ENCODE measurements around the gene PRKAR1B. TPM values are rescaled to one million over a fixed set of nuclear protein-coding genes. Genes with fewer than 3 reads are reported as not detected.
"Not testable (repeated sequence)": the region's sequence is repeated elsewhere in the genome, so short reads cannot be mapped to it uniquely, and the experiment has no call there.

The PRKAR1B gene
- total and polyA plus RNA-seq, 2 donors = 13.7 to 15.4 TPM

DNA sequence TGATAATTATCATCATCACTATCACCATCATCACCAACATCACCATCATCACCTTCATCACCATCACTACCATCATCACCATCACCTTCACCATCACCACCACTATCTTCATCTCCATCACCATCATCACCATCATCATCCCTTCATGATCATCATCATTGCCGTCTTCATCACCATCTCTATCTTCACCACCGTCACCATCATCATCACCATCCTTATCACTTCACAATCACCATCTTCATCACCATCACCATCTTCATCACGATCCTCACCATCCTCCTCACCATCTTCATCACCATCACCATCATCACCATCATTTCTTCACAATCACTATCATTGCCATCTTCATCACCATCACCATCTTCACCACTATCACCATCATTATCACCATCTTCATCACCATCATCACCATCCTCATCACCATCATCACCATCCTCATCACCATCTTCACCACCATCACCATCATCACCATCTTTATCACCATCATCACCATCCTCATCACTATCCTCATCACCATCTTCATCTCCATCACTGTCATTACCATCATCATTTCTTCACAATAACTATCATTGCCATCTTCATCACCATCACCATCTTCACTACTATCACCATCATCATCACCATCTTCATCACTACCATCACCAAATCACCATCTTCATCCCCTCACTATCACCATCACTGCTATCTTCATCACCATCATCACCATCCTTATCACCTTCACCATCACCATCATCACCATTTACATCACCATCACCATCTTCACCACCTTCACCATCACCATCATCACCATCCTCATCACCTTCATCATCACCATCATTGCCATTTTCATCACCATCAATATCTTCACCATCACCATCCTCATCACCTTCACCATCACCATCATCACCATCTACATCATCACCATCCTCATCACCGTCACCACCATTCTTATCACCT, 73.0 kb downstream of the PRKAR1B start:
- WGBS = over 99% methylated on average over 4 of the region's 4 CpGs

DNA sequence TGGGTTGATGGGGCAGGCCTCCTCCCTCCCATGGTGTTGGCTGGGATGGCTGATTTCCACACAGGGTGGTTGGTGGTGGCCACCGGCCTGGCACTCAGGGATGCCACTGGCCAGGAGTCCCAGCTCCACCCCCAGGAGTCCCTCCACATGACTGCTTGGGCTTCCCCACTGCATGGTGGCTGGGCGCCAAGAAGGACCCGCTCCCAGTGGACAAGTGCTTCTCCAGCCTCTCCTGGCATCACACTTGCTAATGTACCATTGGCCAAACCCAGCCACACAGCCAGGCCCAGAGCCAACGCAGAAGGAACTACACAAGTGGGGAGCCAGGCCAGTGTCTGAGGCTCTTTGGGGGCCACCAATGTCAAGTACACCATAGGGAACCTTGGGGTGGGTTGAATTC, 74.2 kb downstream of the PRKAR1B start:
- peaks cover 0 to 5% of the 10 kb centered on the region in 2 donors for H3K36me3 ChIP-seq (ENCODE audit: control insufficient read depth in 2 of 2, insufficient read depth in 2 of 2, low read length in 1 of 2)
- no peaks in the 10 kb centered on the region for H3K27me3 ChIP-seq (ENCODE audit: control insufficient read depth in 2 of 2, insufficient read depth in 1 of 2, low read length in 1 of 2)
- H3K27ac ChIP-seq (ENCODE audit: low read depth in 1 of 2, low read length in 1 of 2) = no peak overlapping the region
- no peak overlapping the region for H3K4me3 ChIP-seq (ENCODE audit: low read length in 2 of 2)
- WGBS = 98% methylated on average over 4 of the region's 4 CpGs
- H3K9me3 ChIP-seq (ENCODE audit: control insufficient read depth in 2 of 2, insufficient read depth in 1 of 2, low read length in 1 of 2) = peaks cover 3 to 21% of the 10 kb centered on the region in 2 donors
- H3K4me1 ChIP-seq (ENCODE audit: control insufficient read depth in 2 of 2, insufficient read depth in 2 of 2, low read length in 2 of 2) = no peaks in the 10 kb centered on the region
- DNase-seq (ENCODE audit: low read depth in 6 of 9, low spot score in 9 of 9) = no peak

More for the DNA sequence above, 73.0 kb downstream of the PRKAR1B start:
- Histone ChIP-seq H3K4me3 (ENCODE audit: low read length in 2 of 2) (no peak overlapping the region), H3K4me1 (ENCODE audit: control insufficient read depth in 2 of 2, insufficient read depth in 2 of 2, low read length in 2 of 2) (no peaks in the 10 kb centered on the region), H3K27ac (ENCODE audit: low read depth in 1 of 2, low read length in 1 of 2) (no peak overlapping the region), H3K27me3 (ENCODE audit: control insufficient read depth in 2 of 2, insufficient read depth in 1 of 2, low read length in 1 of 2) (no peaks in the 10 kb centered on the region), H3K9me3 (ENCODE audit: control insufficient read depth in 2 of 2, insufficient read depth in 1 of 2, low read length in 1 of 2) (peaks cover 4 to 24% of the 10 kb centered on the region in 2 donors), H3K36me3 (ENCODE audit: control insufficient read depth in 2 of 2, insufficient read depth in 2 of 2, low read length in 1 of 2) (peaks cover 0 to 5% of the 10 kb centered on the region in 2 donors)
- DNase-seq (ENCODE audit: low read depth in 6 of 9, low spot score in 9 of 9) = no peak

GRCh38 chr7:652167-652566, 74.9 kb downstream of the PRKAR1B start:
- not testable (repeated sequence) for H3K4me3 ChIP-seq (ENCODE audit: low read length in 2 of 2); H3K27me3 ChIP-seq (ENCODE audit: control insufficient read depth in 2 of 2, insufficient read depth in 1 of 2, low read length in 1 of 2); H3K4me1 ChIP-seq (ENCODE audit: control insufficient read depth in 2 of 2, insufficient read depth in 2 of 2, low read length in 2 of 2); H3K36me3 ChIP-seq (ENCODE audit: control insufficient read depth in 2 of 2, insufficient read depth in 2 of 2, low read length in 1 of 2); DNase-seq (ENCODE audit: low read depth in 6 of 9, low spot score in 9 of 9); H3K27ac ChIP-seq (ENCODE audit: low read depth in 1 of 2, low read length in 1 of 2)
- H3K9me3 ChIP-seq (ENCODE audit: control insufficient read depth in 2 of 2, insufficient read depth in 1 of 2, low read length in 1 of 2) = peaks cover 3 to 25% of the 10 kb centered on the region in 2 donors
- 99% methylated on average over 17 of the region's 17 CpGs for WGBS

DNA sequence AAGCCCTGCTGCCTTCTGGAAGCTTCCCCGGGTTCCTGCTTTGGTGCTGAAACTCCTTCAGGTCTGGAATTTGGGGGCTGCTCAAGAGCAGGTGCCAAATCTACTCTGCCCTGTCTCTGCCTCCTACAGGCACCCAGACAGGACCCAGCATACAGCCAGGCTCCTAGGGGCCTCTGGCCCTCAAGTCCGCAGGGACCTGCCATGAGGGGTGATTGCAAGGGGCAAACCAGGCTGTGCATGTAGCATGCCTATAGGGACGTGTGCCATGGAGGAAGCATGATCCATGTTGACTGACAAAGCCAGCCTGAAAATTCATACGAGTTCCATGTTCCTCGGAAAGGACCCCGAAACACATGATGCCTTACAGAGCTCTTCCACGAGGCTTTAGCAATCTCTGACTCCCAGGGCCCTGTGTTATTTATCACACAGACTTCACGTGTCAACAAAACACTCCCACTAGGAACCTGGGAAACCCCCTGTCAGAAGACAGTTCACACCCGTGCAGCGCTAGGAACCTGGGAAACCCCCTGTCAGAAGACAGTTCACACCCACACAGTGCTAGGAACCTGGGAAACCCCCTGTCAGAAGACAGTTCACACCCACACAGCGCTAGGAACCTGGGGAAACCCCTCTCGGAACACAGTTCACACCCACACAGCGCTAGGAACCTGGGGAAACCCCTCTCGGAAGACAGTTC, 75.9 kb downstream of the PRKAR1B start:
- no peaks in the 10 kb centered on the region for H3K4me1 ChIP-seq (ENCODE audit: control insufficient read depth in 2 of 2, insufficient read depth in 2 of 2, low read length in 2 of 2)
- WGBS = 96% methylated on average over 14 of the region's 14 CpGs
- H3K36me3 ChIP-seq (ENCODE audit: control insufficient read depth in 2 of 2, insufficient read depth in 2 of 2, low read length in 1 of 2) = peaks cover 0 to 5% of the 10 kb centered on the region in 2 donors
- H3K4me3 ChIP-seq (ENCODE audit: low read length in 2 of 2) = no peak overlapping the region
- peaks cover 3 to 25% of the 10 kb centered on the region in 2 donors for H3K9me3 ChIP-seq (ENCODE audit: control insufficient read depth in 2 of 2, insufficient read depth in 1 of 2, low read length in 1 of 2)
- H3K27me3 ChIP-seq (ENCODE audit: control insufficient read depth in 2 of 2, insufficient read depth in 1 of 2, low read length in 1 of 2) = no peaks in the 10 kb centered on the region
- no peak for DNase-seq (ENCODE audit: low read depth in 6 of 9, low spot score in 9 of 9)
- no peak overlapping the region for H3K27ac ChIP-seq (ENCODE audit: low read depth in 1 of 2, low read length in 1 of 2)

DNA sequence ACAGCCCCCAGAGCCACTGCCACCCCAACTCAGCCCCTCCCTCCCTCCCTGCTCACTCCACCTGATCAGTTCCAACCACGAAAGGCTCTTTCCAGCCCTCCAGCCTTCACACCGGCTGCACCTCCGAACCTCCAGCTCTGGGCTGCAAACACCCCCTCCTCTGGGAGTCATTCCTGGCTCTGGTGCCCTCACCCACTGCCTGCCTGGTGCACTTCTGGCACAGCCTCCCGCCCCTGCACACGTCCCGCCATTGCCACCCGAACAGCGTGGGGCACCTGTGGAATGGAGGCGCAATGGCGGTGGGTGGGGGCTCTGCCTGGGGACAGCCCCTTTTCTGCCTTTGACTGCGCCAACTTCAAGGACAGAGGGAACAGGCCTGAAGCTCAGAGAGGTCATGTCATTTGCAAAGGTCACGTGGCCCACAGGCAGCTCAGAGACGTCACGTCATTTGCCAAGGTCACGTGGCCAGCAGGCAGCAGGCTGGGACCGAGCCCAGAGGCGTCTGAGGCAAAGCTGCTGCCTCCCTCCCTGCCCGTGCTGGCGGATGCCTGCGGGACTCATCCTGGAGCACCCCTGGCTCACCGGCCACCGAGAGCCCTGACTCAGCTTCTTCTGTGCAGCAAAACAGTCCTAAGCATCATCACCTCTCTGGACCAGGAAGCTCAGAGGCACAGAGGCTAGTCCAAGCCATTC, 76.6 kb downstream of the PRKAR1B start:
- Histone ChIP-seq H3K9me3 (ENCODE audit: control insufficient read depth in 2 of 2, insufficient read depth in 1 of 2, low read length in 1 of 2) (peaks cover 3 to 25% of the 10 kb centered on the region in 2 donors), H3K27me3 (ENCODE audit: control insufficient read depth in 2 of 2, insufficient read depth in 1 of 2, low read length in 1 of 2) (no peaks in the 10 kb centered on the region), H3K4me3 (ENCODE audit: low read length in 2 of 2) (no peak overlapping the region), H3K36me3 (ENCODE audit: control insufficient read depth in 2 of 2, insufficient read depth in 2 of 2, low read length in 1 of 2) (peaks cover 0 to 5% of the 10 kb centered on the region in 2 donors), H3K4me1 (ENCODE audit: control insufficient read depth in 2 of 2, insufficient read depth in 2 of 2, low read length in 2 of 2) (no peaks in the 10 kb centered on the region), H3K27ac (ENCODE audit: low read depth in 1 of 2, low read length in 1 of 2) (no peak overlapping the region)
- 97% methylated on average over 22 of the region's 22 CpGs for WGBS
- DNase-seq (ENCODE audit: low read depth in 6 of 9, low spot score in 9 of 9) = no peak

GRCh38 chr7:646951-647350, 80.1 kb downstream of the PRKAR1B start:
- Histone ChIP-seq H3K9me3 (ENCODE audit: control insufficient read depth in 2 of 2, insufficient read depth in 1 of 2, low read length in 1 of 2) (peaks cover 1 to 25% of the 10 kb centered on the region in 2 donors), H3K4me1 (ENCODE audit: control insufficient read depth in 2 of 2, insufficient read depth in 2 of 2, low read length in 2 of 2) (no peaks in the 10 kb centered on the region), H3K27ac (ENCODE audit: low read depth in 1 of 2, low read length in 1 of 2) (no peak overlapping the region), H3K4me3 (ENCODE audit: low read length in 2 of 2) (no peak overlapping the region), H3K36me3 (ENCODE audit: control insufficient read depth in 2 of 2, insufficient read depth in 2 of 2, low read length in 1 of 2) (no peaks in the 10 kb centered on the region), H3K27me3 (ENCODE audit: control insufficient read depth in 2 of 2, insufficient read depth in 1 of 2, low read length in 1 of 2) (no peaks in the 10 kb centered on the region)
- 97% methylated on average over 11 of the region's 11 CpGs for WGBS
- no peak for DNase-seq (ENCODE audit: low read depth in 6 of 9, low spot score in 9 of 9)

DNA sequence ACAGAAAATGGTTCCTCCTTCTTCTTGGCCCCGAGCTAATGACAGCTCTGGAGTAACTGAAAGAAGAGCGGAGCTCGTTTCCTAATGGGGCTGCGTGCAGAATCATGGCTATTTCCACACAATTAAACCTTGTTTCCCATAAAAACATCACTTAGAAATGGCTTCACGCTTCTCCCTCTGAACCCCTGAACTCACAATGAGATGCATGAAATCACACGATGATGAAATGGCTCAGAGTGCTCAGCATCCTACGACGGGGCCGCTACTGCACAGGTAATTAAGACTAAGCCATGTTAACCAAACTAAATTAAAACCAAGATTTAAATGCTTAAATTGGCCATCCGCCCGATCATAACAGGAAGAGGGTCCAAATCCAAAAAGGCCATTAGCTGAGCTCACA, 80.6 kb downstream of the PRKAR1B start:
- H3K27ac ChIP-seq (ENCODE audit: low read depth in 1 of 2, low read length in 1 of 2) = no peak overlapping the region
- WGBS = 95% methylated on average over 11 of the region's 11 CpGs
- no peaks in the 10 kb centered on the region for H3K27me3 ChIP-seq (ENCODE audit: control insufficient read depth in 2 of 2, insufficient read depth in 1 of 2, low read length in 1 of 2)
- H3K9me3 ChIP-seq (ENCODE audit: control insufficient read depth in 2 of 2, insufficient read depth in 1 of 2, low read length in 1 of 2) = peaks cover 1 to 23% of the 10 kb centered on the region in 2 donors
- no peak for DNase-seq (ENCODE audit: low read depth in 6 of 9, low spot score in 9 of 9)
- no peak overlapping the region for H3K4me3 ChIP-seq (ENCODE audit: low read length in 2 of 2)
- no peaks in the 10 kb centered on the region for H3K36me3 ChIP-seq (ENCODE audit: control insufficient read depth in 2 of 2, insufficient read depth in 2 of 2, low read length in 1 of 2)
- H3K4me1 ChIP-seq (ENCODE audit: control insufficient read depth in 2 of 2, insufficient read depth in 2 of 2, low read length in 2 of 2) = no peaks in the 10 kb centered on the region

GRCh38 chr7:645606-646005, 81.5 kb downstream of the PRKAR1B start:
- Histone ChIP-seq H3K27me3 (ENCODE audit: control insufficient read depth in 2 of 2, insufficient read depth in 1 of 2, low read length in 1 of 2) (no peaks in the 10 kb centered on the region), H3K36me3 (ENCODE audit: control insufficient read depth in 2 of 2, insufficient read depth in 2 of 2, low read length in 1 of 2) (no peaks in the 10 kb centered on the region), H3K4me1 (ENCODE audit: control insufficient read depth in 2 of 2, insufficient read depth in 2 of 2, low read length in 2 of 2) (no peaks in the 10 kb centered on the region), H3K9me3 (ENCODE audit: control insufficient read depth in 2 of 2, insufficient read depth in 1 of 2, low read length in 1 of 2) (peaks cover 1 to 23% of the 10 kb centered on the region in 2 donors), H3K4me3 (ENCODE audit: low read length in 2 of 2) (no peak overlapping the region), H3K27ac (ENCODE audit: low read depth in 1 of 2, low read length in 1 of 2) (no peak overlapping the region)
- 97% methylated on average over 13 of the region's 13 CpGs for WGBS
- no peak for DNase-seq (ENCODE audit: low read depth in 6 of 9, low spot score in 9 of 9)
